ENCODE results near the gene SLC22A1.

GRCh38 chr6:160137130-160137988, 15.7 kb downstream of the SLC22A1 start:
- TF ChIP-seq POLR2A (IDR thresholded peaks at IDR 0.05): no peak
- TF ChIP-seq CTCF (IDR thresholded peaks at IDR 0.05): no peak

Data from adrenal gland (tissue), 5 donors.